Retina (tissue), 1 donor: ENCODE measurements around the gene SMARCC1.
"Not testable (repeated sequence)": the region's sequence is repeated elsewhere in the genome, so short reads cannot be mapped to it uniquely, and the experiment has no call there.

Experiments
- DNase-seq: peaks from one replicate; pipeline ENCODE4 v3.0.0-alpha.2; 2016

The SMARCC1 gene

DNA sequence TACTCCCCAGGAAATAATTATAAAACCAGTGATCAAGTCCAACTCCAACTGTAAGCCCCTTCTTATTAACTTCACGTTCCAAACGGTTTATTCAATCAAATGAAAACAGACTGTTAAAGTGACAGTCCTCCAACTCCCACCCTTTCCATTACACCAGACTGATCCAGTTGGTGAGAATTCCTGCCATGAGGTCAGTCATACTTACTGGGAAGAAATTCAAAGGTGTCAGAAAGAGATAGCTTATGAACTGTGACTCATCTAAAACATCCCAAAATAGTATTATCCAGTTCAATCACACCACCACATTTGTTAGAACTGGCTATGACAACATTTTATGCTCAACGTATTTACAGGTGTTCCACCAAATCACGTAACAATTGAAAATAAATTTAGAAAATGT, 19.5 kb downstream of the SMARCC1 start:
- no peak for DNase-seq

GRCh38 chr3:47761046-47761445, 20.6 kb downstream of the SMARCC1 start:
- no peak for DNase-seq

- not testable (repeated sequence) for DNase-seq
These were observed 21.5 kb downstream of the SMARCC1 start for GRCh38 chr3:47760207-47760606.

- DNase-seq: no peak
These were observed 23.2 kb downstream of the SMARCC1 start for GRCh38 chr3:47758261-47759025.

- DNase-seq: no peak
These were observed 29.0 kb downstream of the SMARCC1 start for GRCh38 chr3:47752716-47753115.

DNA sequence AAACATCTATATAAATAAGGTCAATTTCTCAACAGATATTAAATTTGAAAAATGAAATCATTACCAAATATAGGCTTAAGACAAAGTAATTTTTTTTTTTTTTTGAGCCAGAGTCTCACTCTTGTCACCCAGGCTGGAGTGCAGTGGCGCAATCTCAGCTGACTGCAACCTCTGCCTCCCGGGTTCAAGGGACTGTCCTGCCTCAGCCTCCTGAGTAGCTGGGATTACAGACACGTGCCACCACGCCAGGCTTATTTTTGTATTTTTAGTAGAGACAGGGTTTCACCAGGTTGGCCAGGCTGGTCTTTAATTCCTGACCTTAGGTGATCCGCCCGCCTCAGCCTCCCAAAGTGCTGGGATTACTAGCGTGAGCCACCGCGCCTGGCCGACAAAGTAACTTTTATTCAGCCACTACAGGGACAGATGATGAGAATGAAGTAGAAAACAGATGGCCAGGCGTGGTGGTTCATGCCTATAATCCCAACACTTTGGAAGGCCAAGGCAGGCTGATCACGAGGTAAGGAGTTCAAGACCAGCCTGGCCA, 30.8 kb downstream of the SMARCC1 start:
- DNase-seq: not testable (repeated sequence)

- no peak for DNase-seq
These were observed 34.1 kb downstream of the SMARCC1 start for GRCh38 chr3:47747558-47747957.

- DNase-seq: no peak
These were observed 35.4 kb downstream of the SMARCC1 start for GRCh38 chr3:47746264-47746663.

DNA sequence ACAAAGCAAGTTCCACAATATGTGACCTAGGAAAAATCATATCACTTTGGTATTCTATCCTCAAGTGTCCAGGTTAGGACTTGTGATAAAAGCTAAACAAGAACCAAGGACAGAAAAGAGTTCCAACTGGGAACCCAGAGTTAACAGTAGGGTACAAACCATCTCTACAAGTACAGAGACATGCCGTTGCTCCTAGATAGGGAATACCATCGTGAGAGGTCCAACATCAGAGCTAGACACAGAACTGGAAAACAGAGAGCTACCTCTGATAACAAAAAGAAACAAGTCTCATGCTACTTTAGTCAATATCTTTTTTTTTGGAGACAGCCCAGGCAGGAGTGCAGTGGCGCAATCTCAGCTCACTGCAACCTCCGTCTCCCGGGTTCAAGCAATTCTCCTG, 37.8 kb downstream of the SMARCC1 start:
- DNase-seq: no peak

GRCh38 chr3:47743352-47743751, 38.3 kb downstream of the SMARCC1 start:
- DNase-seq: not testable (repeated sequence)

DNA sequence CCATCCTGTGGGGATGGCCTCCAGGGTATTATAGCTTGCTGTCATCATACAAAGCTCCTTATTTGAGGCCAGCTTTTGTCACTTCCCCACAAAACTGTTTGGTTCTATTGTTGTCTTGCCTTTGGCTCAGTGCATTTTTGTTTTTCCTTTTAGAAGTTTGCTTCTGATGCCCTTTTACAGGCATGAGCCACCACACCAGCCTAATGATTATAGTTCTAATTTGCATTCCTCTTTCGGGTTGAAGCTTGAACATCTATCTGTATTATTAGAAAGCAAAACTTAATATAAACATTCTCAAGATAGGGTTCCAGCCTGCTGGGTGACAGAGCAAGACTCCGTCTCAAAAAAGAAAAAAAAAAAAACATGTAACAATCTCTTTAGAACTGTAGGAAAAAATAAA, 39.8 kb downstream of the SMARCC1 start:
- DNase-seq: no peak

- no peak for DNase-seq
These were observed 49.5 kb downstream of the SMARCC1 start for GRCh38 chr3:47732143-47732542.

DNA sequence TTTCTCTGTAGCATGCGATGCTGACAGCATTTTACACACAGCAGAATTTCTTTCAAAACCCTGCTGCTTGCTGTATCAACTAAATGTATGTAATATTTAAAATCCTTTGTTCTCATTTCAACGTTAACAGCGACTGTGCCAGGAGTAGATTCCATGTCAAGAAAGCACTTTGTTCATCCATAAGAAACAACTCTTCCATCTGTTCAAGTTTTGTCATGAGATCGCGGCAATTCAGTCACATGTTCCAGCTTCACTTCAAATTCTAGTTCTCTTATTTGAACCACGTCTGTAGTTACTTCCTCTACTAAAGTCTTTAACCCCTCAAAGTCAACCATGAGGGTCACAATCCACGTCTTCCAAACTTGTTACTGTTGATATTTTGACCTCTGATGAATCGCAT, 50.6 kb downstream of the SMARCC1 start:
- no peak for DNase-seq

- DNase-seq: no peak
These were observed 58.8 kb downstream of the SMARCC1 start for GRCh38 chr3:47722859-47723258.

GRCh38 chr3:47717448-47717847, 64.2 kb downstream of the SMARCC1 start:
- not testable (repeated sequence) for DNase-seq

- no peak for DNase-seq
These were observed 65.0 kb downstream of the SMARCC1 start for GRCh38 chr3:47716656-47717055.

DNA sequence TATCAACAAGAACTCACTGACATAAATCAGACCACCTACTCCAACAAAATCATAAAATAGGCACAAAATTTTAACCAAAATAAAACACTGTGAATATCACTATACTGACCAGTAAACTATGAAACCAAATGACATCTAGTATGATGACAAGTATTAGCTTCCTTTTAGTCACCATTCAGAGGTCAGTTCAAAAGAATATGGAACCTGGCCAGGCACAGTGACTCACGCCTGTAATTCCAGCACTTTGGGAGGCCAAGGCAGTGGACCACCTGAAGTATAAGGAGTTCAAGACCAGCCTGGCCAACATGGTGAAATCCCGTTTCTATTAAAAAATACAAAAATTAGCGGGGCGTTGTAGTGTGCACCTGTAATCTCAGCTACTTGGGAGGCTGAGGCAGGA, 65.8 kb downstream of the SMARCC1 start:
- DNase-seq: no peak

- no peak for DNase-seq
These were observed 67.1 kb downstream of the SMARCC1 start for GRCh38 chr3:47714606-47715005.

GRCh38 chr3:47713655-47714054, 68.0 kb downstream of the SMARCC1 start:
- DNase-seq: no peak

DNA sequence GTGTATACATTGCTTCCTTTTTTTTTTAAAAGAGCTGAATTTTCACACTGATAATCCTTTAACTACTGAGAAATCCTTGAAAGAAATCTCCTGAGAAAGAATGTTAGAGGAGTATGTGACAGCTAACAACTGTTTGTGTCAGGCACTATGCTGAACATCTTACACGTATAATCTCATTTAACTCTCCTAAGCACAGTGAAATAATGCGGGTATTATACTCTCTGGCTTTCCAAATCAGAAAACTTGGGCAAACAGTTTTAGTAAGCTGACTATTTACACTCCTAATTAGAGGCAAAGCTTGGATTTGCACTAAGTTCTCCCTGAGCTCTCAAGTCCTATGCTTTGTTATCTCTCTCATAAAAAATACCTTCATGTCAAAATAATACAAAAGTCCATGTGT, 69.3 kb downstream of the SMARCC1 start:
- no peak for DNase-seq

GRCh38 chr3:47711596-47711995, 70.1 kb downstream of the SMARCC1 start:
- DNase-seq: no peak

DNA sequence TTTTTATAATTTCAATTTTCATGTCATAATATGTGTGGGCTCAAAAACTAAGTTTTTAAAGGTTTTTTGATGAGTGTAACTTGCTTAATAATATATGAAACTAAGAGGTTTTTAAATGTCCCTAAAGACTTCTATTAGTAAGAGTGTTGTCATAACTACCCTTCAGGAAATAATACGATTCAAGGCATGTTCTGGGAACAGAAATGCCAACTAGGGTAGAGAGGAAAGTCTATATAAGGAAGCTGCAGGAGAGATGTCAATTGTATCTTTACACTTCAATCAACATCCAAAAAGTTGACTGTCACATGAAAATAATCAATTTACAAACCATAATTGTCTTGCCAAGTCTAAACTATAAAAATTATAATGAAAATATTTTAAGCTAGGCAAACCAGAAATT, 76.3 kb downstream of the SMARCC1 start:
- DNase-seq: no peak

DNA sequence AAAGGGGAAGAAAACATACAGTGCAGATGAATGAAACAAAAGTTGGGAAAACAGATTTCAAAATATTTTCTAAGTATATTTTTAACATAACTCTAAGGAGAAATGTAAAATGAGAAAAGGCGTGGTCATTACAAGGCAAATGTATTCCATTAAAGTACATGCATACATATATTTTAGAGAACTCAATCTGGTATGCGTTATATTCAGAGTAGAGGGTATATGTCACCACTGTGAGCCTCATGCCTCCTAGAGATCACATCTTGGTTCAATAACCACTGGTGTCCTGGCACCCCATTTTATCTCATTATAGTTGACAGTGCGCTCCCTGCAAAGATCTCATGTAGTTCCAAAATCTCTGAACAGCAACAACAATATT, 77.5 kb downstream of the SMARCC1 start:
- no peak for DNase-seq

GRCh38 chr3:47701388-47701787, 80.3 kb downstream of the SMARCC1 start:
- no peak for DNase-seq

- no peak for DNase-seq
These were observed 89.5 kb downstream of the SMARCC1 start for GRCh38 chr3:47692158-47692557.
